Testis (tissue), 2 donors: ENCODE data around the gene ZEB1.

ENCODE experiments used
- POLR2A ChIP-seq: fragments of 450-650 bp; IDR thresholded peaks from one replicate; pipeline ENCODE4 v1.6.1; 2017; ENCODE audit warnings: antibody characterized with exemption, mild to moderate bottlenecking, moderate library complexity
- TF ChIP-seq, protein P1 (sequence below), 3 experiments: fragments of 450-650 bp in 2 of 3; fragments of 200-600 bp in 1 of 3; sonication (generic) in 1 of 3; IDR thresholded peaks; one replicate each; pipeline ENCODE4 v1.5.1; 2016 to 2019; ENCODE audit warnings: antibody characterized with exemption in 3 of 3, mild to moderate bottlenecking in 2 of 3, moderate library complexity in 1 of 3

- TF ChIP-seq POLR2A = no peak
- TF ChIP-seq, protein P1, sequence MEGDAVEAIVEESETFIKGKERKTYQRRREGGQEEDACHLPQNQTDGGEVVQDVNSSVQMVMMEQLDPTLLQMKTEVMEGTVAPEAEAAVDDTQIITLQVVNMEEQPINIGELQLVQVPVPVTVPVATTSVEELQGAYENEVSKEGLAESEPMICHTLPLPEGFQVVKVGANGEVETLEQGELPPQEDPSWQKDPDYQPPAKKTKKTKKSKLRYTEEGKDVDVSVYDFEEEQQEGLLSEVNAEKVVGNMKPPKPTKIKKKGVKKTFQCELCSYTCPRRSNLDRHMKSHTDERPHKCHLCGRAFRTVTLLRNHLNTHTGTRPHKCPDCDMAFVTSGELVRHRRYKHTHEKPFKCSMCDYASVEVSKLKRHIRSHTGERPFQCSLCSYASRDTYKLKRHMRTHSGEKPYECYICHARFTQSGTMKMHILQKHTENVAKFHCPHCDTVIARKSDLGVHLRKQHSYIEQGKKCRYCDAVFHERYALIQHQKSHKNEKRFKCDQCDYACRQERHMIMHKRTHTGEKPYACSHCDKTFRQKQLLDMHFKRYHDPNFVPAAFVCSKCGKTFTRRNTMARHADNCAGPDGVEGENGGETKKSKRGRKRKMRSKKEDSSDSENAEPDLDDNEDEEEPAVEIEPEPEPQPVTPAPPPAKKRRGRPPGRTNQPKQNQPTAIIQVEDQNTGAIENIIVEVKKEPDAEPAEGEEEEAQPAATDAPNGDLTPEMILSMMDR (IDR thresholded peaks at IDR 0.05) = no peak
Measured at GRCh38 chr10:31372439-31372838, 53.4 kb downstream of the ZEB1 start.
